Endometrial microvascular endothelial cells (primary cell): ENCODE results near the gene MAP2K5. TPM values are rescaled to one million over a fixed set of nuclear protein-coding genes. Genes with fewer than 3 reads are reported as not detected.

Experiments
- in situ Hi-C: cut with HindIII; loops from 2 replicates; pipeline ENCODE4 v1.10.0; 2017; ENCODE audit warnings: low sequenced_read_pairs, low pct_unique_long_range_greater_than_20kb; ENCODE audit errors: inconsistent ontology term
- total RNA-seq: library from RNA; depleted of rRNA; stranded (reverse); fragments of >200 nt; gene quantifications from one replicate; pipeline ENCODE4 v1.2.3, GENCODE V29; 2015; ENCODE audit errors: inconsistent ontology term

Gene MAP2K5
- total RNA-seq, 1 donor from 2014 or later = 6.2 TPM

DNA sequence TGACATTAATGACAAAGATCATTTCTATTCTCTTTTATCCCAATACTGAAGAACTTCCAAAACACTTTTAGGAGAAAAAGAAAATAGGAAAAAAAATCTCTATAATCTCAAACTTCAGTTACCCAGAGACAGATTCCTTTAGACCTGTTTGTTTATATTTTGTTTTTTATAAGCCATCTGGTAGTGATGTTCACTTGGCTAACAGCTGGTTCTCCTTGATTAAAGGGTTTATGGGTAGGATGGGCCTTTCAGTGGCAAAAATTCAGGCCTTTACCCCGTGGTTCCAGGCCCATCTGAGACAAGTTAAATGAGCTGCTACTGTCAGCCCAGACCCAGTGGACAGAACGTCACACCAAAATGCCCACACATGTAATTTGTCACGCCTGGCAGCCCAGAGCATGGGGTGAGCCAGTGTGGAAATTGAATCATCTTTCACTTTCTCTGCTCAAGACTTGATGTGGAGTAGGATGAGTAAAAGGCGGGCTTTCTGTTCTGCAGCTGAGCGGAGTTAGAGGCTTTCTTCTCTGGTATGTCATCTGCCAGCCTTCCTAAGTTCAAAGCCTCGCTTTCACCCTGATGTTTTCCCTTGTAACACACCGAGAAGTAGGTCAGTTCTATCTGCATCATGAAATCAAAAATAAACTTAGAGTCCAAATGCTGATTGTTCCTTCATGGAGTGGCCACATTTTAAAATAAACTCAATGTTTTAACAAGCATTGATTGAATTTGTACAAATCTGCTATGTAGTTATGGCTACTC is 220.3 kb downstream of the MAP2K5 start:
- in situ Hi-C loops = no loop called here

GRCh38 chr15:67765701-67766100 is 223.2 kb downstream of the MAP2K5 start:
- in situ Hi-C loops = no loop called here

- in situ Hi-C loops = no loop called here
Measured at GRCh38 chr15:67766968-67767367, 224.5 kb downstream of the MAP2K5 start.

- in situ Hi-C loops = no loop called here
Measured at GRCh38 chr15:67768313-67768977, 225.9 kb downstream of the MAP2K5 start.

GRCh38 chr15:67769497-67770357 is 227.2 kb downstream of the MAP2K5 start:
- in situ Hi-C loops = no loop called here

DNA sequence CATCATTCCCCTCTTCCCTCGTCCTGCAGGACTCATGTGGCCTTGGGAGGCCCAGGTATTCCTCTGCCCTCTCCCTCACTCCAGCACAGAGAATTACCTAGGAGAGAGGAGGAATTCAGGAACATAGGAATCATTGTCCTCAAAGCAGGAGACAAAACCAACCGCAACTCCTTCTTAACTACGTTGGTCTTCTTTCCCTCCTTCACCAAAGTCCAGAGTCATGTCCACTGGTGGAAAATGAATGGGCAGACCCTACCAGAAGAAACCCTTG is 227.8 kb downstream of the MAP2K5 start:
- in situ Hi-C loops = no loop called here

DNA sequence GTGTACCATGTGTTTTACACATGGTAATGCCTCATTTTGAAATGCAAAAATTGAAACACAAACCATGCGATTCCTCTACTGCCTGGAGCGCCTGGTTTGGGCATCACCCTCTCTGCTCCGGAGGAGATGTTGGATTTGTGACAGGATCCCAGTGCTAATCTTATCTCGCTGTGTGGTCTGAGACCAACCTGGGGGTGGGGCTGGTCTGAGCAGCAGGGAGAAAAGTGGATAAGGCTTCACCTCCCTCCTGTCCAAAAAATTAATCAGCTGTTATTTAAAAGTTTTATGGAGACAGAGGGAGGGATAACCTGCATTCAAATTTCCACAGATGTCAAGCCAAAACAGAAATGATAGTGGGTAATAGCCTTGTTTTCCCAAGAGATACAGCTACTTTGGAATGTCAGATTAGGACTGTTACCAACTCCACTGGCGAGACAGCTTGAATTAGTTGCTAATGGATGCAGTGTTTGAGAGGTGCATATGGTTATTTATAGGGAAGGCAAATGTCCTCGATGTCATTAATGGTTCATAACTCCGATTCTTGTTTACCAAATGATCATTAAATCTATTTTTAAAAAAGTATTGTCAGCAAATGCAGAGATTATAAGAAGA is 228.8 kb downstream of the MAP2K5 start:
- in situ Hi-C loops = no loop called here

DNA sequence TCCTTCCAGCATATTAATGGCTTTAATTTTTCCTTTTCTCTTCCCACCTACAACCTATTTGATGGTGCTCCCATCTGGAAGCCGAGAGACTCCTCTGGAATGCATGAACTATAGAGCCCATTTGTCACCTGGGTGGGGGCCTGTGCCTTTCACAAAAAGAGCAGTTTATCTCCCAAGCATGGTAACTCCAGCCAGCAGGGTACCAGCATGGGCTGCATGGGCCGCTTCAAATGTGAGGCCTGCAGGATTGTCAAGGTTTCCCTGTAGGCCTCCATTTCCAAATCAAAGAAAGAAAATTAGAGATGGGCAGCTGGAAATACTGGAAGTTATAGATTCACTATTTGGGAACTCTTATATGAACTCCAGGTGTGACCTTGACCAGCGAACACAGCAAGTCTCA is 232.1 kb downstream of the MAP2K5 start:
- in situ Hi-C loops = no loop called here

- in situ Hi-C loops = no loop called here
Measured at GRCh38 chr15:67775250-67775649, 232.7 kb downstream of the MAP2K5 start.

GRCh38 chr15:67775998-67776397 is 233.5 kb downstream of the MAP2K5 start:
- in situ Hi-C loops = no loop called here

GRCh38 chr15:67776600-67776999 is 234.1 kb downstream of the MAP2K5 start:
- in situ Hi-C loops = no loop called here

DNA sequence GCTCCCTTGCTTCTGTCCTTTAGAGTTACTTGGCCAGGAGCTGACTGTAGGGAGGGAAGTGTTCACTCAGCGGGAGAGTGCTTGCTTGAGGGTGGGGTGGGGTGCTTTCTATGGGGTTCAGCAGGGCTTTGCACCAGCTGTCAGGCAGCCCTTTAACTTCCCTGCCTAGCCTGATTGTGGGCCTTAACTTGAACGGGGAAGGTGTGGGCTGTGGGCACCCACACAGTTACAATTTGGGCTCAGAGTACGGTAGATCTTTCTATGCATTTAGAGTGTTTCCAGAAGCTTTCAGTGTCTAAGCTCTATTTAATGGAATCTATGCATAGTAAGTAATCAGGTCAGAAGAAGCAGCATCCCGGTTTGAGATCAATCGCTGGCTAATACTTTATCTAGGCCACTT is 234.6 kb downstream of the MAP2K5 start:
- in situ Hi-C loops = no loop called here

DNA sequence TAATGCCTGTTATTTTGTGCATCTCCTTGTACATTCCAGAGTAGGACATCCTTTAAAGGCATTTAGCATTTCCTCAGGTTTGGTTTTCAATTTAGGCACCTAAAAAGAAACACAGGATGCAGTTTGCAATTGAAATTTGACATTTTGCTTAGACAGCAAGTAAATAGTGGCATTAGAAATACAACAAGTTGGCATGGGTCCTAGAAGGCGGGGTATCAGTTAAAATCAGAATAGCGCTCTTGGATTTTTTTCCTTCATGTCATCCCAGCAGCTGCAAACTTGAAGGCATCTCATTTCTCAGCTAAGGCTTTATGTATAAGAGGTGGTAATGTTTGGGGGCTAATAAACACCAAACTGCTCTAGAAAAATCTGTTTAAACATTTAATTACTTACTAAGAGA is 235.3 kb downstream of the MAP2K5 start:
- in situ Hi-C loops = no loop called here

- in situ Hi-C loops = no loop called here
Measured at GRCh38 chr15:67778968-67779548, 236.6 kb downstream of the MAP2K5 start.

GRCh38 chr15:67779549-67780111 is 237.1 kb downstream of the MAP2K5 start:
- in situ Hi-C loops = no loop called here

DNA sequence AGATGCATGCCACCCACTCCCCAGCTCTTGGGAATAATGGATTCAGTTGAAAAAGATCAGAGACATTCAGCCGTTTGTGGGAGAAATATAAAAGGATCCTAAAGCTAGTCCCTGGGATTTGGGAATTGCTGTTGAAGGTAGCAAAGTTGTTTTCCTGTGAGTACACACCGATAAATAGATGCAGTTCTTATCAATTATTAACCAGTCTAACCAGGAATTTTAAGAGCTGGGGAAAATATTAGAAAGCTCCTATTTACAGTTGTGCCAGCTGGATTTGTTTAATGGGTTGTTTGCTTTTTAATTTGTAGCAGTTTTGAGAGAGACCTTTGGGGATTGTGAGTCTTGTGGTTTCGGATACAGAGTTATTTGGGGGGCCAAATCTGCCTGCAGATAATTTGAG is 238.6 kb downstream of the MAP2K5 start:
- in situ Hi-C loops = no loop called here

DNA sequence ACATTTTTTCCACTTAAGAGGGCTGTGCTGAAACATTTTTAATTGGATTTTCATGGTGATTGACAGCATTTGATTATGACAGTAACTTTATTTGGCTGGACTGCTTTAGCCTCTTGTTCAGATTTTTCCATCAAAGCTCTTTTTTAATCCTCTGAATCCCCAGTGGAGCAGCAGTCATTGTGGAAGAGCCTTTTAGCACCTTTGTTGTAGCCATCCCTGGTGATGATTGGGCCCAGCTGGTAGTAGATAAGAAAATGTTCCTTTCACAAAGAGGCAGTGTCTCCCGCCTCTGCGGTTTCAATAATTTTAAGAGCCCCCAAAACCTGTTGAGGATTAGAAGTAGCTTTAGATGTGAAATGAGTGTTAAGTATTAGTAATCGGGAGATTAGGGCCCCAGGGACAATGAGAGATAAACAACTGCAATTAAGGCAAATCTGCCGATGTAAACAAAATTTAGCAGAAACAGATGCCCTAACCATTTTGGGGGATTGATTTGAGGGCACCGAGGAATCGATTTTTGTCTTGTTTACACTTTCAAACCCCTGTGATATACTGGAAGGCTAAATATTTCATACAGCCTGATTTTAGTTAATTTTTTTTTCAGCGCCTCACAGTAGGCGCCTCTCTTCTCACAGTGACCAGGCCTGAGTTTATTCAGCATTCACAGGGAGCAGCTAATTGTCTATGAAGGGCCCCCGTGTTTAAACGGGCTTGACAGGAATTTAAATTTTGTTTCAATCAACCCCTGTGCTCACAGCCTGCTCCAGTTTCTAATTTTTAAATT is 239.6 kb downstream of the MAP2K5 start:
- in situ Hi-C loops = no loop called here

DNA sequence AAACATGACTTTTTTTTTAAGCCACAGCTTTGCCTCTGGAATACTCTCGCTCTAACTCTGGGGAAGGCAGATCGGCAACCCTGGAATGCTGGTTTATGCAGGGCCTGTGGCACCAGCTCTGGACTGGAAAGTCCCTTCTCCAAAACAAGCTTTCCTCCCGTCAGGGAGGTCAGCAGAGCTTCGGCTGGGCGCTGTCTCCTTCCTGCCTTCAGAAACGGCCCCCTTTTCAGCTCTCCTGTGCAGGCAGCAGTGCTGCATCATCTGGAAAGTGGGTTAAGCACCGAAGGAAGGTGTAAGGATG is 240.1 kb downstream of the MAP2K5 start:
- in situ Hi-C loops = no loop called here
